ENCODE data around the gene RAB5A. TPM values are rescaled to one million over a fixed set of nuclear protein-coding genes. Genes with fewer than 3 reads are reported as not detected.
A peak's percentile ranks its signal among the peaks of the same experiment; 100 is the strongest.

RAB5A gene
- total and polyA plus RNA-seq, 2 experiments from 2014 or later, result 78.9 to 94.9 TPM

GRCh38 chr3:19940643-19941042 lies 6.3 kb upstream of the RAB5A start:
- DNase-seq, result no peak
- Histone ChIP-seq H2AFZ (no peak overlapping the region), H4K20me1 (ENCODE audit: insufficient read depth) (no peaks in the 10 kb centered on the region), H3K4me3 (no peak overlapping the region), H3K27me3 (replicated peaks; ENCODE audit: insufficient read depth) (no peaks in the 10 kb centered on the region), H3K36me3 (ENCODE audit: low read depth) (no peaks in the 10 kb centered on the region), H3F3A (ENCODE audit: insufficient read depth) (no peaks in the 10 kb centered on the region), H3K79me2 (ENCODE audit: insufficient read depth) (no peaks in the 10 kb centered on the region), H3K9me3 (ENCODE audit: low read depth) (no peaks in the 10 kb centered on the region), H3K4me2 (ENCODE audit: unreplicated experiment) (no peak overlapping the region), H3K9ac (no peak overlapping the region), H3K27ac (no peak overlapping the region), H3K9me2 (ENCODE audit: insufficient read depth) (no peaks in the 10 kb centered on the region), H3K4me1 (ENCODE audit: insufficient read depth) (0 out of 2 replicates have a peak, but pooled peaks cover 8% of the 10 kb centered on the region)
- no peak for TF ChIP-seq EZH2phosphoT487 (IDR thresholded peaks at IDR 0.05; ENCODE audit: insufficient read depth, low read depth)
- TF ChIP-seq EZH2 (IDR thresholded peaks at IDR 0.05; ENCODE audit: insufficient read depth, poor library complexity, severe bottlenecking), result no peak
- in situ Hi-C loops (cut with MboI), result no loop called here
- 44 to 50% methylated on average over 1 of the region's 1 CpG for WGBS, 2 experiments (ENCODE audit: low coverage in 1 of 2, low lambda C conversion rate in 2 of 2, missing lambda C conversion rate in 2 of 2)

- H3K4me1 ChIP-seq (ENCODE audit: insufficient read depth), result peaks cover 30% of the 10 kb centered on the region
- H2AFZ ChIP-seq, result peak overlapping the region; percentile 97; the same call in 1 of the 2 replicates
- no peak for DNase-seq
- H3K79me2 ChIP-seq (ENCODE audit: insufficient read depth), result peaks cover 32% of the 10 kb centered on the region
- peak overlapping the region; percentile 84 for H3K4me2 ChIP-seq (ENCODE audit: unreplicated experiment)
- H3K27me3 ChIP-seq (replicated peaks; ENCODE audit: insufficient read depth), result no peaks in the 10 kb centered on the region
- H3K9ac ChIP-seq, result no peak overlapping the region
- 0 out of 2 replicates have a peak overlapping the region, but pooled peaks have one; percentile 85 for H3K4me3 ChIP-seq
- in situ Hi-C loops (cut with MboI), result no loop called here
- H3K36me3 ChIP-seq (ENCODE audit: low read depth), result no peaks in the 10 kb centered on the region
- no peaks in the 10 kb centered on the region for H3K9me2 ChIP-seq (ENCODE audit: insufficient read depth)
- no peak for TF ChIP-seq EZH2phosphoT487 (IDR thresholded peaks at IDR 0.05; ENCODE audit: insufficient read depth, low read depth)
- no peak for TF ChIP-seq EZH2 (IDR thresholded peaks at IDR 0.05; ENCODE audit: insufficient read depth, poor library complexity, severe bottlenecking)
- no peak overlapping the region for H3K27ac ChIP-seq
- peaks cover 9% of the 10 kb centered on the region; the same call in 1 of the 2 replicates for H4K20me1 ChIP-seq (ENCODE audit: insufficient read depth)
- 97 to 99% methylated on average over 9 of the region's 9 CpGs for WGBS, 2 experiments (ENCODE audit: low coverage in 1 of 2, low lambda C conversion rate in 2 of 2, missing lambda C conversion rate in 2 of 2)
- peaks cover 14% of the 10 kb centered on the region; the same call in 1 of the 2 replicates for H3F3A ChIP-seq (ENCODE audit: insufficient read depth)
- no peaks in the 10 kb centered on the region for H3K9me3 ChIP-seq (ENCODE audit: low read depth)
These were observed 1.4 kb upstream of the RAB5A start for GRCh38 chr3:19945534-19945933.

GRCh38 chr3:19945969-19946831 lies 697 bp upstream of the RAB5A start:
- Histone ChIP-seq H3K4me2 (ENCODE audit: unreplicated experiment) (peak overlapping the region; percentile 84), H3K36me3 (ENCODE audit: low read depth) (no peaks in the 10 kb centered on the region), H3K79me2 (ENCODE audit: insufficient read depth) (peaks cover 39% of the 10 kb centered on the region), H2AFZ (peak overlapping the region; percentile 97), H3K27me3 (replicated peaks; ENCODE audit: insufficient read depth) (no peaks in the 10 kb centered on the region), H3K9me2 (ENCODE audit: insufficient read depth) (no peaks in the 10 kb centered on the region), H3K9ac (peak overlapping the region; percentile 96), H3K27ac (peak overlapping the region; percentile 91), H3K4me3 (peak overlapping the region; percentile 85), H3F3A (ENCODE audit: insufficient read depth) (peaks cover 14% of the 10 kb centered on the region; the same call in 1 of the 2 replicates), H4K20me1 (ENCODE audit: insufficient read depth) (peaks cover 9% of the 10 kb centered on the region; the same call in 1 of the 2 replicates), H3K4me1 (ENCODE audit: insufficient read depth) (peaks cover 30% of the 10 kb centered on the region), H3K9me3 (ENCODE audit: low read depth) (no peaks in the 10 kb centered on the region)
- in situ Hi-C loops (cut with MboI), result no loop called here
- DNase-seq, result peak; percentile 56
- no peak for TF ChIP-seq EZH2phosphoT487 (IDR thresholded peaks at IDR 0.05; ENCODE audit: insufficient read depth, low read depth)
- no peak for TF ChIP-seq EZH2 (IDR thresholded peaks at IDR 0.05; ENCODE audit: insufficient read depth, poor library complexity, severe bottlenecking)
- WGBS, 2 experiments (ENCODE audit: low coverage in 1 of 2, low lambda C conversion rate in 2 of 2, missing lambda C conversion rate in 2 of 2), result 33 to 35% methylated on average over 25 to 26 of the region's 26 CpGs

- H3K9me3 ChIP-seq (ENCODE audit: low read depth), result no peaks in the 10 kb centered on the region
These were observed 790 bp downstream of the RAB5A start for GRCh38 chr3:19947549-19948225.

More at GRCh38 chr3:19947549-19948225, 790 bp downstream of the RAB5A start:
- Histone ChIP-seq H3K4me2 (ENCODE audit: unreplicated experiment) (peak overlapping the region; percentile 93), H3K9me2 (ENCODE audit: insufficient read depth) (no peaks in the 10 kb centered on the region), H3K36me3 (ENCODE audit: low read depth) (peaks cover 5% of the 10 kb centered on the region; the same call in 1 of the 2 replicates), H3K4me3 (peak overlapping the region; percentile 85), H2AFZ (peak overlapping the region; percentile 72), H3K27me3 (replicated peaks; ENCODE audit: insufficient read depth) (no peaks in the 10 kb centered on the region), H3K27ac (peak overlapping the region; percentile 91), H3K9ac (peak overlapping the region; percentile 96), H3F3A (ENCODE audit: insufficient read depth) (peaks cover 14% of the 10 kb centered on the region; the same call in 1 of the 2 replicates), H3K4me1 (ENCODE audit: insufficient read depth) (peaks cover 30% of the 10 kb centered on the region), H4K20me1 (ENCODE audit: insufficient read depth) (peaks cover 9% of the 10 kb centered on the region; the same call in 1 of the 2 replicates), H3K79me2 (ENCODE audit: insufficient read depth) (peaks cover 54% of the 10 kb centered on the region)
- DNase-seq, result peak; percentile 80
- TF ChIP-seq EZH2phosphoT487 (IDR thresholded peaks at IDR 0.05; ENCODE audit: insufficient read depth, low read depth) (no peak), EZH2 (IDR thresholded peaks at IDR 0.05; ENCODE audit: insufficient read depth, poor library complexity, severe bottlenecking) (no peak)
- WGBS, 2 experiments (ENCODE audit: low coverage in 1 of 2, low lambda C conversion rate in 2 of 2, missing lambda C conversion rate in 2 of 2), result 1 to 2% methylated on average over 26 to 29 of the region's 30 CpGs
- in situ Hi-C loops (cut with MboI), result no loop called here
